HCT116 (cell line): ENCODE results near the gene EZH1. TPM values are rescaled to one million over a fixed set of nuclear protein-coding genes. Genes with fewer than 3 reads are reported as not detected.
A peak's percentile ranks its signal among the peaks of the same experiment; 100 is the strongest.

Experiments
- ATAC-seq: fragments of 200-7000 bp; cut with Tn5 transposase; 2 replicates; pipeline ENCODE4 v1.9.1; 2020; ENCODE audit warnings: mild to moderate bottlenecking, moderate library complexity
- BruUV-seq: library from RNA; stranded (reverse); fragments of 400-500 nt; replicated peaks from 2 replicates; lab custom pipeline; 2021; lab: Mats Ljungman, UMichigan
- CTCF ChIA-PET: fragments of 300-600 bp; sonication (Branson Sonifier 250); formaldehyde crosslinking; loops from one replicate; lab custom pipeline; 2021; ENCODE audit warnings: antibody characterized with exemption; lab: Charles Lee
- POLR2A ChIA-PET: fragments of 300-600, 350-600 bp; sonication (Branson Sonifier 250); formaldehyde crosslinking; loops from one replicate; lab custom pipeline; 2021; ENCODE audit warnings: antibody characterized with exemption; lab: Charles Lee
- RAD21 ChIA-PET, 2 experiments: fragments of 300-600 bp; sonication (Branson Sonifier 250); formaldehyde crosslinking; loops; one replicate each; lab custom pipeline; 2023; ENCODE audit warnings: low total read pairs in 2 of 2; ENCODE audit not compliant: uncharacterized antibody in 2 of 2, unreplicated experiment in 2 of 2, low non-redundant PET in 1 of 2; lab: Charles Lee
- DNase-seq: peaks from one replicate; pipeline ENCODE4 v3.0.0-alpha.2; 2010; ENCODE audit warnings: low read depth, low spot score
- H2AFZ ChIP-seq: fragments of 200-600 bp; shearing (Covaris generic), sonication (generic); 2 replicates; pipeline ENCODE4 v1.6.1; 2017; ENCODE audit warnings: low read depth, mixed run types, mixed read lengths, antibody characterized with exemption, low read length; ENCODE audit not compliant: poor library complexity, severe bottlenecking
- H3K27ac ChIP-seq: 2 replicates; pipeline ENCODE4 v1.5.1; 2012; ENCODE audit warnings: low read depth, low read length
- H3K27me3 ChIP-seq: fragments of 200-600 bp; sonication (generic); 2 replicates; pipeline ENCODE4 v1.6.1; 2016; ENCODE audit warnings: mixed run types, low read length, mixed read lengths; ENCODE audit not compliant: insufficient read depth
- H3K36me3 ChIP-seq, 2 experiments: fragments of 200-500 bp in 1 of 2; fragments of 200-600 bp in 1 of 2; sonication (Bioruptor generic) in 1 of 2; sonication (generic) in 1 of 2; 2 replicates each; pipeline versions ENCODE4 v1.5.1 to v1.6.1; 2014 to 2016; ENCODE audit warnings: low read length in 2 of 2, inconsistent platforms in 1 of 2, mixed read lengths in 1 of 2, mixed run types in 1 of 2; ENCODE audit not compliant: insufficient read depth in 2 of 2, control insufficient read depth in 1 of 2
- H3K4me1 ChIP-seq, 2 experiments: fragments of 200-600 bp in 1 of 2; sonication (generic) in 1 of 2; 2 replicates each; pipeline versions ENCODE4 v1.5.1 to v1.6.1; 2012 to 2017; ENCODE audit warnings: low read length in 2 of 2, inconsistent platforms in 1 of 2, mild to moderate bottlenecking in 1 of 2, mixed read lengths in 1 of 2, mixed run types in 1 of 2, moderate library complexity in 1 of 2; ENCODE audit not compliant: insufficient read depth in 2 of 2, control insufficient read depth in 1 of 2
- H3K4me2 ChIP-seq: fragments of 200-600 bp; sonication (generic); 2 replicates; pipeline ENCODE4 v1.6.1; 2017; ENCODE audit warnings: mixed run types, low read length, mixed read lengths
- H3K4me3 ChIP-seq, 2 experiments: fragments of 200-600 bp in 1 of 2; sonication (generic) in 1 of 2; replicated peaks in 1 of 2; 2 replicates each; pipeline ENCODE4 v1.5.1; 2011 to 2016; ENCODE audit warnings: low read length in 2 of 2, control low read depth in 1 of 2, low read depth in 1 of 2, mild to moderate bottlenecking in 1 of 2, mixed read lengths in 1 of 2, mixed run types in 1 of 2
- H3K79me2 ChIP-seq: fragments of 200-600 bp; sonication (generic); 2 replicates; pipeline ENCODE4 v1.6.1; 2017; ENCODE audit warnings: mild to moderate bottlenecking, mixed run types, low read length, moderate library complexity, mixed read lengths; ENCODE audit not compliant: insufficient read depth
- H3K9ac ChIP-seq: fragments of 200-600 bp; sonication (generic); 2 replicates; pipeline ENCODE4 v1.6.1; 2016; ENCODE audit warnings: low read length, mixed read lengths
- H3K9me2 ChIP-seq: fragments of 200-600 bp; sonication (generic), shearing (Covaris generic); 2 replicates; pipeline ENCODE4 v1.6.1; 2017; ENCODE audit warnings: mixed run types, mild to moderate bottlenecking, moderate library complexity; ENCODE audit not compliant: insufficient read depth
- H3K9me3 ChIP-seq, 2 experiments: fragments of 200-500 bp in 1 of 2; fragments of 200-600 bp in 1 of 2; sonication (Bioruptor generic) in 1 of 2; sonication (generic) in 1 of 2; 2 replicates each; pipeline ENCODE4 v1.6.1; 2014 to 2017; ENCODE audit warnings: low read length in 2 of 2, mixed read lengths in 2 of 2, inconsistent platforms in 1 of 2, low read depth in 1 of 2, mild to moderate bottlenecking in 1 of 2, mixed run types in 1 of 2, moderate library complexity in 1 of 2; ENCODE audit not compliant: control insufficient read depth in 1 of 2, insufficient read depth in 1 of 2
- H4K20me1 ChIP-seq: fragments of 200-600 bp; sonication (generic), shearing (Covaris generic); 2 replicates; pipeline ENCODE4 v1.6.1; 2017; ENCODE audit warnings: mixed run types, mild to moderate bottlenecking, moderate library complexity; ENCODE audit not compliant: insufficient read depth
- EGR1 ChIP-seq: IDR thresholded peaks from 2 replicates; pipeline ENCODE4 v1.6.1; 2012; ENCODE audit warnings: low read depth
- POLR2AphosphoS5 ChIP-seq: IDR thresholded peaks from 2 replicates; pipeline ENCODE4 v1.6.1; 2011; ENCODE audit warnings: mild to moderate bottlenecking, low read depth, low read length, moderate library complexity
- SIN3A ChIP-seq: IDR thresholded peaks from 2 replicates; pipeline ENCODE4 v1.6.1; 2012; ENCODE audit warnings: low read depth
- ZNF274 ChIP-seq: fragments of 200-500 bp; sonication (Bioruptor generic); IDR thresholded peaks from 2 replicates; pipeline ENCODE4 v1.6.1; 2014; ENCODE audit warnings: mild to moderate bottlenecking, low read depth, low read length, inconsistent platforms
- intact Hi-C: fragments of 100-400 bp; cut with micrococcal nuclease; formaldehyde crosslinking; loops from 2 replicates; pipeline ENCODE4 v1.10.0; 2022
- total RNA-seq: library from RNA; stranded (reverse); gene quantifications from one replicate; pipeline ENCODE4 v1.2.1, GENCODE V29; 2021; ENCODE audit not compliant: unreplicated experiment
- TF ChIP-seq, protein P1 (sequence below): IDR thresholded peaks from 2 replicates; pipeline ENCODE4 v1.6.1; 2012
- TF ChIP-seq, protein P2 (sequence below): IDR thresholded peaks from 2 replicates; pipeline ENCODE4 v1.6.1; 2011; ENCODE audit warnings: mild to moderate bottlenecking, low read length, moderate library complexity; ENCODE audit not compliant: insufficient replicate concordance; ENCODE audit errors: extremely low read depth

EZH1 gene
- total RNA-seq, 1 experiment from 2014 or later, result 29.3 TPM

DNA sequence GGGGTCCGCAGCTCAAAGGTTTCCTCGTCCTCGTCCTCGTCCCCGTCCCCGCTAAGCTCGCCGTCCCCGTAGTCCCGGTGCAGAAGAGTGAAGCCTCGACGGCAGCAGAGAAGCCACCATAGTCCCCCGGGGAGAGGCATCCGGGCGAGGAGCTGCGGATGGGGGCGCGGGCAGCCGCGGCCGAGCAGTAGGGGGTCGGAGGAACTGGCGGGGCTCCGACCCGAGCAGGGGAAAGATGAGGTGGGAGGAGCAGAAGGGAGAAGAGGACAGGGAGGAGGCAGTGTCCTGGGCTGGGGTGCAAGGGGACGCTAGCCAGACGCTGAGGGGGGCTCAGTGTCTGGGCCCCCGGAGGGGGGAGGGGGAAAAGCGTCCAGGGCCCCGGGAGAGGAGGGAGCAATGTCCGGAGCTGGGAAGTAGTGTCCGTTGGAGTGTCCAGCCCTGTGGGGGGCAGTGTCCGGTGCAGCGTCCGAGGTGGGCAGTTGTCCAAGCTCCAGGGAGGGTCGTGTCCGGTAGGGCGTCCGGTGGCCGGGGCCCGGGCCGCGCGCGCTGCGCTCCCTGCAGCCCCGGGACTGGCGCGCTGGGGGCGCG lies 68.3 kb downstream of the EZH1 start, which contains the start of gene PLEKHH3:
TSS of gene PLEKHH3 (minus strand) at position 571 of the 588 bp plus-strand sequence. CDS start at position 140, 431 bp downstream.
- Histone ChIP-seq H2AFZ (no peak within 1 kb of the TSS), H3K9me2 (no peaks in the 10 kb centered on the region), H3K4me3 (peak within 1 kb of the TSS; percentile 95 to 98), H3K4me1 (peaks cover 30 to 64% of the 10 kb centered on the region in 2 experiments), H3K36me3 (peaks cover 12 to 17% of the 10 kb centered on the region in 2 experiments; a peak in 3 of 4 replicates), H4K20me1 (no peaks in the 10 kb centered on the region), H3K27me3 (no peaks in the 10 kb centered on the region), H3K9ac (peak within 1 kb of the TSS; percentile 95), H3K4me2 (peak within 1 kb of the TSS; percentile 99), H3K27ac (peak within 1 kb of the TSS; percentile 96), H3K79me2 (peaks cover 38% of the 10 kb centered on the region), H3K9me3 (no peaks in the 10 kb centered on the region)
- POLR2A ChIA-PET, result interaction anchor here (1.3 to 3.6 kb wide), 4 partner anchors 9 to 639 kb away, joined by 3 to 16 read pairs (median 10); partner anchors contain the start of genes RETREG3 and TUBG1
- CTCF ChIA-PET, result interaction anchor here (0.8 to 6.4 kb wide), 6 partner anchors 10 to 98 kb away, joined by 3 to 136 read pairs (median 4); partner anchors contain the start of genes PSMC3IP and TUBG2
- no TSS peak for BruUV-seq
- RAD21 ChIA-PET, result interaction anchor here (0.7 to 1.7 kb wide), 4 partner anchors 49 to 98 kb away, joined by 3 to 6 read pairs (median 3); no protein-coding TSS in a partner anchor
- intact Hi-C loops, result loop anchor here (5.0 kb wide), 1 partner anchor 54 kb away; no protein-coding TSS in a partner anchor
- ATAC-seq, result peak; percentile 1
- 0 out of 2 replicates have a peak, but pooled peaks have one; percentile 13 for TF ChIP-seq SIN3A
- peak; percentile 90 for TF ChIP-seq POLR2AphosphoS5
- TF ChIP-seq, protein P1, sequence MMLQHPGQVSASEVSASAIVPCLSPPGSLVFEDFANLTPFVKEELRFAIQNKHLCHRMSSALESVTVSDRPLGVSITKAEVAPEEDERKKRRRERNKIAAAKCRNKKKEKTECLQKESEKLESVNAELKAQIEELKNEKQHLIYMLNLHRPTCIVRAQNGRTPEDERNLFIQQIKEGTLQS, result no peak
- no peak for TF ChIP-seq ZNF274
- TF ChIP-seq, protein P2, sequence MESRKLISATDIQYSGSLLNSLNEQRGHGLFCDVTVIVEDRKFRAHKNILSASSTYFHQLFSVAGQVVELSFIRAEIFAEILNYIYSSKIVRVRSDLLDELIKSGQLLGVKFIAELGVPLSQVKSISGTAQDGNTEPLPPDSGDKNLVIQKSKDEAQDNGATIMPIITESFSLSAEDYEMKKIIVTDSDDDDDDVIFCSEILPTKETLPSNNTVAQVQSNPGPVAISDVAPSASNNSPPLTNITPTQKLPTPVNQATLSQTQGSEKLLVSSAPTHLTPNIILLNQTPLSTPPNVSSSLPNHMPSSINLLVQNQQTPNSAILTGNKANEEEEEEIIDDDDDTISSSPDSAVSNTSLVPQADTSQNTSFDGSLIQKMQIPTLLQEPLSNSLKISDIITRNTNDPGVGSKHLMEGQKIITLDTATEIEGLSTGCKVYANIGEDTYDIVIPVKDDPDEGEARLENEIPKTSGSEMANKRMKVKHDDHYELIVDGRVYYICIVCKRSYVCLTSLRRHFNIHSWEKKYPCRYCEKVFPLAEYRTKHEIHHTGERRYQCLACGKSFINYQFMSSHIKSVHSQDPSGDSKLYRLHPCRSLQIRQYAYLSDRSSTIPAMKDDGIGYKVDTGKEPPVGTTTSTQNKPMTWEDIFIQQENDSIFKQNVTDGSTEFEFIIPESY, result no peak
- TF ChIP-seq EGR1, result no peak
- TF ChIP-seq, all 23 proteins: peak for 2
- DNase-seq, result no peak
